HG03520 (cell line): ENCODE measurements around the gene PRRX2.

ENCODE experiments used
- ATAC-seq: cut with Tn5 transposase; IDR thresholded peaks from one replicate; pipeline ENCODE4 v1.9.1; 2021; ENCODE audit warnings: mild to moderate bottlenecking, moderate library complexity; ENCODE audit not compliant: unreplicated experiment

PRRX2 gene

DNA sequence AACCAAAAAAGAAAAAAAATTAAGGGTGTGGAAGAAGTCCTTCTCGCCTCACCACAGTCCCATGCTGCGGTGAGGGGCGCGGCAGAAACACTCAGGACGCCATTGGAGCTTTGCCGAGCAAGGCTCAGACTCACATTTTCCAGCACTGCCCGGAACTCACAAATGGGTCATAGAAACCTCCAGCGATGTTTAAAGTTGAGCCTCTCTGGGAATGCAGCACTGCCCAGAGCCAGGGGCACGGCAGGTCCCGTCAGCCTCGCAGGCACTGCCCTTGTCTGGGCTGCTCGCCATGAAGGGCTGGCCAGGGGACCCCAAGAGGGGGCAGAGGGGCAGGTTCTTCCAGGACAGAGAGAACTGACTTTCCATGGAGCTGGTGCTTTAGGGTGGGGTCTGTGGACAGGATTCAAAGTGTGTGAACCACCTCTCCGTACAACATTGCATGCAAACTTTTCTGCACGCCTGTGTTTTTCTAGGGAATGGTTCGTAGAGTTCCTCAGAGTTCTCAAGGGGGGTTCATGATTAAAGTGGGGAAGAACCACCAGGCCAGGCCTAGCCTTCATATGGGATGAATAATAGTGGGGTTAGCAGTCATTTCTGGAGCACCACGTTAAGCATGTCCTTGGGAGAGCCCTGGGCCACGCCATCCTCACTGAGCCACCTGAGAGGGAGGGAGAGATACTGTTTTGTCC, 38.4 kb downstream of the PRRX2 start:
- no peak for ATAC-seq

DNA sequence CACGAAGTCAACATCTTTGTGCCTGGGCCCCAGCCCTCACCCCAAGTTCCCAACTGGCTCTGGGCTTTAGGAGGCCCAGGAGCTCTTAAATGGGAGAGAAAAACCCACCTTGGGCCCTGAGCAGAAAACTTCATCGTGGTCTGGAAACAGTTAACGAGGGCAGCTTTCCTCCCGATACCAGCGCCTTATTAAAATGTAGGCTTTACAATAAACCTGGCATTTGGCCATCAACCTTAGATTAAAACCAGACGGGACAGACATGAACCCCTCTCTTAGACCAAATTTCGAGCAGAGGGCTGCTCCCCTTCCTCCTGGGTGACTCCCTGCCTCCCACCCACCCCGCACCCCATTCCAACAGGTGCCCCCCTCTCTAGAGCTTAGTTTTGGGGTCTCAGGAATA, 39.4 kb downstream of the PRRX2 start:
- no peak for ATAC-seq

DNA sequence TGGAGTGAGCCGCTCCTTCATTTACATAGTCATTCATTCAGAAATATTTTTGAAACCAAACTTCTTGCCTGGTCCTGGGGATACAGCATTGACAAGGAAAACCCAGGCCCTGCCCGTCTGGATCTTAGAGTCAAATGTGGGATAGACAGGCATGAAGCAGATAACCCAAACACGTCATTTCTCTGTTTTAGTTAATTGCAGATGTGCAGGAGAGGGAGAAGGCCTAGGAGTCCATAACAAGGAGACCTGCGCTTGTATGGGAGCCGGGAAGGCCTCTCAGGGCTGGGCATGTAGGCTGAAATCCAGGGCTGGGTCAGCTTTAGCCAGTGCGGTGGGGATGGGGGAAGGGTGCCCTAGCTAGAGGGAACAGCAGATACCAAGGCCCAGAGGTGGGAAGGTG, 43.3 kb downstream of the PRRX2 start:
- ATAC-seq: no peak

DNA sequence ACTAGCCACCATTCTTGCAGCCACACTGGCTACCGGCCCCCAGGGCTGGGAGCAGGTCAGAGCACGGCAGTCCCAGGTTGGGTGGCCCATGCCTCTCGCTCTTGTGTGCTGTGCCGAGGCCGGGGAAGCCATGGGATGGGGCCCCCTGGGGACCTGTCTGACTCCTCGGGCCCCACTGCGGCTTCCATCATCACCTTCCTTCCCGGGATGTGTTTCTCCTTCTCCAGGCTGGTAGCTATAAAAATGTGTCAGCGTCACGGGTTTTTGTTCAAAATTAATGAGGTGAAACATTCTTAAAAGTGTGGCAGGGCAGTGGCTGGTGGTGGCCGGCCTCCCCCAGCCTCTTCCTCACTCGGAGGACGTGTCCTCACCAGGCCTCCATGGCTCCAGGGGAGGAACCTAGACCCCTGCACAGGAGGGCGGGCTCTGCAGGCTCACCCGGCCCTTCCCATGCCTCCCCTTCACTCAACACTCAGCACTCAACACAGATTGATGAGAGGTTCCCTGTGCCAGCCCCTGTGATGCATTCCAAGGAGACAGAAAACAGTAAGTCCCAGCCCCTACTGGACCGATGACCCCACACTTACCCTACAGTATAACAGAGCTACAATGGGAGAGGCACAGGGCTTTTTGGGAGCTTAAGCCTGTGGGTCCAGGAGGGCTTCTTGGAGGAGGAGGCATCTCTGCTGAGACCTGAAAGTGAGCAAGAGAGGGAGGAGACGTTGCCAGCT, 44.2 kb downstream of the PRRX2 start:
- no peak for ATAC-seq

DNA sequence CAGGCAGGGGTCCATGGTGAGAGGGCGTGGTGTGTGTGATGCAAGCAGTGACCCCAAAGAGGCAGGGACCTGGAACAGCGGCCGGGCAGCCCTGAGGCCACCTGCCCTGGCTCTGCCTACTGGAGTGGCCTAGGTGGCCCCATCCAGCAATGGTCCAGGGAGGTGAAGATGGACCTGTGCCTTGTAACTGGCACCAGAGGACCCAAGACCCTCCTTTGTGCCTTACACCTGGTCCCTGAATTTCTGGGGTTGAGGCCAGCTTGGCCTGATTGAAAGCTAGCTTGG, 44.7 kb downstream of the PRRX2 start:
- ATAC-seq: no peak

DNA sequence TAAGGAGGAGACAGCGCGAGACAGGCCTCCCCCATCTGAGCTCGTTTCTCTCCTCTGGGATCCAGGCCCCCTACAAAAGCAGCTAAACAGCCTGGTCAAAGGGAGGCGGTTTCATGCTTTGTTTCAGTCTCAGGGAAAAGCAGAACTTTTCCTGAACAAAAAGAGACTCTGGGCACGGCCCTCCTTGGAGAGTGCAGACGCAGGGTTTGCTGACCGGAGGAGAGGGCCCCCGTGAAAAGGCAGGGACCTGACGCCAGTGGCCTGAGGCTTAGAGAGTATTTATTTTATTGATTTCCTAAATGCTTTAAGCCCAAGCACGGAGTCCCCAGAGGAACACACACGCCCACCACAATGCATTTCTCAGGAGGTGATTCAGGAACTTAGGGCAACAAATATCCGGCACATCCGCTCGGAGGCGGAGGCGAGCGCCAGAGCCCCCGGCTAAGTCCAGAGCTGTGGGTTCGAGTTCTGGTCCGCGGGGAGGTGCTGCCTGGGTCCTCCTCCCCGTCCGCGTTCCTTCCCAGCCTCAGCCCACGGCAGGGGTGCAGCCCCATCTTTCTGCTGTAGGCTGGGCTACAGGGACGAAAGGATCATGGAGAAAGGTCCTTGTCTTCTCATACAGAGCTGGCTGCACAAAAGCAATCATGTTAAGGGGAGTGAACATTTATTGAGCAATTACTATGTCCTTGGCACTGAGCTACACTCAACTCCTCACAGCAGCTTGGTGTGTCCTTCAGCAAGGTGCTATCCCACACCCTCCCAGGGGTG, 47.4 kb downstream of the PRRX2 start:
- no peak for ATAC-seq

DNA sequence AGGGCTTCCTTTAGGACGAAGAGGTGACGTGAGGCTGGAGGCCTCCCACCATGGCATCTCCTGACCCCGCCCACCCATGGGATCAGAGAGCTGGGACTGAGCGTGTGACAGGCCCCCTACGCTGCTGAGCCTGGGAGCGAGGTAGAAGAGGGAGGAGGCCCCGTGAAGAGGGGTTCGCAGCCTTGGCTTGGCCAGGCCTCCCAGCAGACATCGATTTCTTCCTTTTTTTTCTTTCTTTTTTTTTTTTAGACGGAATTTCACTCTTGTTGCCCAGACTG, 47.9 kb downstream of the PRRX2 start:
- no peak for ATAC-seq

DNA sequence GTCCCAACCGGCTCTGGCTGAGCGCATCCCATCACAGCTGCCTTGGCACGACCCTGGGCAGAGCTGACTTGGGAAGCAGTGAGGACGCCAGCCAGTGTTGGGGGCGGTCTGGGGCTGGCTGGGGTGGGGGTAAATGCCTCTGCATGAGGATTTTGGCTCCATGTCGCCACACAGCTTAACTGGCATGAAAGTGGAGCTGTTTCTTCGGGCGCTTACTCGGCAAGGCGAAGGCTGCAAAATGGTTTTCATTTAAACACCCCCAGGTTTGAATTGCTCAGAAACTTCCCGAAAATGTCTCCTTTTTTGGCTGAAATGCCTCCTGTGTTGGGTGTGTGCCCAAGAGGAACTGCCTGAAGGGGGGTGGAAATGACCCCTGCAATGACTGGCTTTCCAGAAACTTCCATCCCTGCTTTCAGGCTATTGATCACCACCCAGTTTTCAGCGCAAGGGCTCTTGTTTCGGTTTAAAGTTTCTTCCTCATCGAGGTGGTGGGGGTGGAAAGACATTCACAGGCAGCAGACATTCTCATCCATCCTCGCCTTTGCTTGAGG, 49.1 kb downstream of the PRRX2 start:
- ATAC-seq: no peak

DNA sequence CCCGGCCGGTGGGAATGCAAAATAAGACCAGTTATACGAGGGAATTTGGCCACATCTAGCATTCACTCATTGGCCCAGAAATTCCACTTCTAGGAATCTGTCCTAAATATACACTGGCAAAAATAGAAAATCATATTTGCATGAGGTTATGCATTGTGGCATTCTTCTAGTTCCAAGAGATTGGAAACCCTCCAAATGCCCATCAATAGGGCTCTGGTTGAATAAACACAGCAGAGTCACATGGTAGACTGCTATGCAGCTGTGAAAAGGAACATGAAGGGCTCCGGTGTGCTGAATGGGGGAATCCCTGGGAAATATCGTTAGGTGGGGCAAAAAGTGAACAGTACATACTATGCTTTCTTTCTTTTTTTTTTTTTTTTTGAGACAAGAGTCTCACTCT, 50.6 kb downstream of the PRRX2 start:
- no peak for ATAC-seq

DNA sequence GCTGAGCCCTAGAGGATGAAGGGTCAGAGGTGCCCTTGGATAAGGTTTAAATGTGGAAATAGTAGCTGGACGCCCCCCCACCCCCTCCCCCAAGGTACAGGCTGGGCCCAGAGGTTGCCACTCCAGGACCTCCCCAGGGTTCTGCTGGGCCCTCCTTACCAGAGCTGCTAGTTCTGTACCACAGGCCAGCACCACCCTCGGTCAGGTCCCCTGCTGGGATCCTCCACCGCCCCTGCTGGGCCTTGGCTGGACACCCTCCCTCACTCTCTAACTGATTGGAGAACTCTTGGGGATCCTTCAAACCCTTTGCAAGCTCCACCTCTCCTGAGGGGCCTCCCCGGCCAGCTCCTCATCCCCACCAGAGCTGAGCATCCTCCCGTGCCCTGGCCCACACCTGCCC, 52.5 kb downstream of the PRRX2 start:
- ATAC-seq: no peak

DNA sequence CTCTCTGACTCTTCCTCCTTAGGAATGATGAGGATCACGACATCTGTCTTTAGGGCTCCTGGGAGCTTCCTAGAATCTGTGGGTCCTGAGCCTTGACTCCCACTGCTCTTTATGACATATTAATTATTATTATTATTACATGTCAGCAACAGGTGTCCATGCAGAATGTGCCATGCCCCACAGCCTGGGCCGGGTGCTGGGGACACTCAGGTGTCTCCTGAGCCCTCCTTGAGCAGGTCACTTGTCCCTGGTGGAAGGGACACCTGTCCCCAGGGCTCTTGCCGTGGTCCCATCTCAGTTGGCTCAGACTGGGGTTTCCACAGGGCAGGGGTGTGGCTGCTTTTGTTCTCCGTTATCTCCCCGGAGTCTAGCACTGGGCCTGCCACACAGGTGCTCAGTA, 53.2 kb downstream of the PRRX2 start:
- no peak for ATAC-seq

DNA sequence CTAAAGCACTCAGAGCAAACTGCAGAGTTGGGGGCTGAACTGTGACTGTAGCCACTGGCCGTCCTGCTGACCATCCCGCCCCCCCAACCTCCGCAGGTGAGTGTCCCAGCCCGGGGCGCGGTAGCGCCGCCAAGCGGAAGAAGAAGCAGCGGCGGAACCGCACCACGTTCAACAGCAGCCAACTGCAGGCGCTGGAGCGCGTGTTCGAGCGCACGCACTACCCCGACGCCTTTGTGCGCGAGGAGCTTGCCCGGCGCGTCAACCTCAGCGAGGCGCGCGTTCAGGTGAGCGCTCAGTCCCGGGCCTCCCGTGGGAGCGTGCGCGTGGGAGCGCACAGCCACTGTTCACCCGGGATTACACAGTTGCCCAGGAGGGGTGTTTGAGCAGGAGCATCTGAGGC, 53.7 kb downstream of the PRRX2 start:
- ATAC-seq: no peak

DNA sequence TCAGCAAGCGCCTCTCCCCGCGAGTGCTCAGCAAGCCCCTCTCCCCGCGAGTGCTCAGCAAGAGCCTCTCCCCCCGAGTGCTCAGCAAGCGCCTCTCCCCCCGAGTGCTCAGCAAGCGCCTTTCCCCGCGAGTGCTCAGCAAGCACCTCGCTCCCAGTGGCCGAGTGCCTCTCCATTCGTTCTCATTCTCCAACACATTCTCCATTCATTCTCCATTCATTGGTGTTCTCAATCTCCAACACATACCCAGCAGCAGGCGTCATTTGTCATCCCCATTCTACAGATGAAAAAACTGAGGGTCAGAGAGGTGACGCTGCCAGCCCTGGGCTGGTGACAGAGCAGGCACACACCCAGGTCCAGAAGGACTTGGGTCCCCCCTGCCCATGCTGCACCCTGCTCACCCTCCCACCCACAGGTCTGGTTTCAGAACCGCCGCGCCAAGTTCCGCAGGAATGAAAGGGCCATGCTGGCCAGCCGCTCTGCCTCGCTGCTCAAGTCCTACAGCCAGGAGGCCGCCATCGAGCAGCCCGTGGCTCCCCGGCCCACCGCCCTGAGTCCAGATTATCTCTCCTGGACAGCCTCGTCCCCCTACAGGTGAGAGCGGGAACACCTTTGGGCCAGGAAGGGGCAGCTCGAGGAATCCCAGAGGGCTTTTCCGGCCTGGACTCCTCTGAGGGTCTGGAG, 54.9 kb downstream of the PRRX2 start:
- no peak for ATAC-seq

DNA sequence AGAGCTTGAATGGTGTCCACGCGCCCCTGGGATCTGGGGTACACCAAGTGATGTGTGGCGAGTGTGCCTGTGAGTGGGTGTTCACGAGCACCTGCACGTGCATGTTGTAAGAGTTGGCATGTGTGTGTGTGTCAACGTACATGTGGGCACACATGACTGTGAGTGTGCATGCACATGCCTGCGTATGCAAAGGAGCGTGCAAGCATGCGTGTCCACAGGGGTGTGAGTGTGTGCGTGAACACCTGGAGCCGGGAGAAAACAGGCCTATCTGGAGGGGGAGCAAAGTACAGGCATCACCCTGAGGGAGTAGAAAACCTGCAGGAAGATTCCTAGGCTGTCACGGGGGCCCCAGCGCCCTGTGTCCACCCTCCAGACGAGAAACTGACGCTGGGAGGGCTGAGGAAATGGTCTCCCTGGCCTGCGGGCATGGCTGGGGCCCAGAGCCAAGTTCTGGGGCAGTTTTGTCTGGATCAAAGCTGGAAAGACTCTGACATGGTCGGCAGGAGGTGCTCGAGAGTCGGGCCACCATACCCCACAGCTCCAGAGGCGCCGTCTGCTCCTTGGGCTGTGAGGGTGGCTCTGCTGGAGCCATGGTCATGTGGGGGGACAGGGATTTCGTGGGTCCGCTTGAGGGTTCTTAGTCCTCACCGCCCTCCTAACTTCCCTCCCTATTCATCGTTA, 55.6 kb downstream of the PRRX2 start:
- no peak for ATAC-seq

DNA sequence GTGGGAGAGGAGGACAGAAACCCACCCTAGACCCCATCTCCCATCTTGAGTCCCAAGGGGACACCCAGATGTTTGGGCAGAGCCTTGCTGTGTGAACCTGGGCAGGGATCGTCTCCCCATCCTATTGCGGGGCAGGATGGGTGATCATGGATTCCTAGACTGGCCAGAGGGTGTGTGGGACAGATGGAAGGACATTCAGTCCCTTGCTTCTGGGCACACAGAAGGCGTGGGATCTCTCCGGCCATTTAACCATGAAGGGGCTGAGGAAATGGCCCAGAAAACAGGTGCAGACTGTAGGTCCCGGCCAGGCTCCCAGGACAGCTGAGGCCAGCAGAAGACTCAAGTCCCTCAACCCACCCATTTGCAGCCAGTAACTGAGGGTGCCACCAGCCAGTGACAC, 57.5 kb downstream of the PRRX2 start:
- no peak for ATAC-seq

DNA sequence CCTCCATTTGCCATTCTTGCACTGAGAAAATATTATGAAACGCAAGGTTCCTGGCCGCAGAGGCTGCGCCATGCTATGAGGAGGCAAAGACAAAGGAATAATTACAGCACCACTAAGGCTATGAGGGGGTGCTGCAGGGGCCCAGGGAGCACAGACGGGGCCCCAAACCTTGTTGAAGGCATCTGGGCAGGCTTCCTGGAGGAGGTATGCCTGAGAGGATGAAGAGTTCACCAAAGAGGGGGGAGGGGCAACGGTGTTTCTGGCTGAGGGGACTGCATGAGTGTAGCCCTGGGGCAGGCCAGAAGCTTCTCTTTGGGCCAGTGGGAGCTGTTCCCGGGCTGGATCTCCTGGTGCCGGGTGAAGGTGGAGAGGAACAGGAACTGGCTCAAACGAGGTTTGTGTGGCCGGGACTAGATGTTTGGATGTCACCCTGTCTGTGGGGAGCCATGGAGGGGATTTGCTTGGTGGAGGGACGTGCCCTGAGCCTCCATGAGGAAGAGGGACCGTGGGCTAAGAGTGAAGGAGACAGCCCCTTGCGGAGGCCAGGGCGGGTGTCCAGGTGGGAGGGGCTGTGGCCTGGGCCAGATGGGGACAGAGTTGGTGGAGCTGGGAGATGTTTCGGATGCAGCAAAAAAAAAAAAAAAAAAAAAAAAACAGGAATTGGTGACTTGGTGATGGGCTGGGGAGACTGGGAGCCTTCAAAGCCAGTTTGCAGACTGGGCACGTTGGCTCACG, 59.2 kb downstream of the PRRX2 start:
- no peak for ATAC-seq

DNA sequence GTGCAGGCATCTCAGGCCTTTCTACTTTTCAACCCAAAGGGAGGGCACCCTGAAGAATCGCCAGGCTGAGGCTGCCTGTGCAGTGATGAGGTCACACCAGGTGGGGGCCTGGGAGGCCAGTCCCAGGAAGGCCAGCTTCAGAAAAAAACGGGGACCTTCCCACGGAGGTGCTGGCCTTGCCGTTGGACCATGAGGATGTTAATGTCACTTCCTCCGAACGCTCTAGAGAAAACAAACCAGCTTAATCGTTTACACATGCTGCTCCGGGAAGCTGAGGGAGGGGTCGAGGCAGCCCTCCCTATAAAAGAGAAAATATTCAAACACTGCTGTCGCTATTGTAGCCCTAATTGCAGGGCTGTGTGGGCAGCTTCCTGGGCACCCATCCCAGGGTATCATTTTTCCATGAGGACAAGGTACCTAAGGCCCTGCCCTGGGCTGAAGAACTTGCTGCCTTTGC, 60.4 kb downstream of the PRRX2 start:
- no peak for ATAC-seq

DNA sequence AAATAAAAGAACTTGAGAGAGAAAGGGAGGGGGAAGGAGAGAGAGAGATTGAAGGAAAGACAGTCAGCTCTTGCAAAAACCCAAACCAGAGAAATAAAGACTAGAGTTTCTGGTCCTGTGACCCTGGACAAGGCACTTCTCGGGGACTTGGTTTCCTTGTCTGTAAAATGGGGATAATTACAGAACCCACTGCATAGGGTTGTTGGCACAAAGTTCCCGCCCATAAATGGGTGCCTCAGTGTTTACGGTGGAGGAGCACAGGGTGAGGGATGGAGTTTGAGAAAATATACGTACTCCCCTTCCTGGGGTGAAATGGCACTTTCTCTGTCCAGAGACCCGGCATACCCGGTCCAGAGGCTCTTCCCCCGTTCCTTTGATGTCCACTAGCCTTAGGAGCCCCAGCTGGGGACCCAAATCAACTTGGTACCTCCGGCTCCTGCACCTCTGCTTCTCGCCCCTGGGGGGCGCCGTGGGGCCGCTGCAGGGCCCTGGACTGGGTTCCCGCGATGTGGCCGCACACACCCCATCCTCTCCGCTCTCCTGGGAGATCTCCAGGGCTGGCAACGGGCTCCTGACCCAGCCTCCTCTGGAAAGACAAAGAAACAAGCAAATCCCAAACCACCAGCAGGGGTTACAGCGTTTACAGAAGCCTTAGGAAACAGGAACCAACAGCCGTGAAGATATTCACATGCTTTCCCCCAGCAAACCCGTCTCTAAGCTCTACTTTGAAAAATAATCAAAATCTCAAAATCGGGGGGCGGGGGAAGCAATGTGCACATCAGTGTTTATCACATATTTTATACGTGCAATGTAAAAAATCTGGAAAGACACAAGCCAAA, 61.1 kb downstream of the PRRX2 start:
- no peak for ATAC-seq

DNA sequence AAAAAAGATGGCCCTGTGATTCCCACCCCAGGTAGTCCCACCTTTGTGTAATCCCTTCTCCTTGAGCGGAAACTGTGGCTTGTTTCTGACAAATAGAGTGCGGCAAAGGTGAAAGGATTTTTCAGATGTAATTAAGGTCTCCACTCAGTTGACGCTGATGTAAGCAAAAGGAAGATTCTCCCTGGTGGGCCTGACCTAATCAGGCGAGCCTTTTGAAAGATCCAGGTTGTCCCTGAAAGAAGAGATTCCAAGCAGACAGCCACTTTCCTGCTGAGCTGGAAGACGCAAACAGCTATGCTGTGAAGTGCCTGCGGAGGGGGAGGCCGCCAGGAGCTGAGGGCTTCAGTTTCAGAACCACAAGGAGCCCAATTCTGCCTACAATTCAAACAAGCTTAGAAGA, 63.3 kb downstream of the PRRX2 start:
- ATAC-seq: no peak
